Kidney epithelial cell (primary cell): ENCODE data around the gene CNGB1. TPM values are rescaled to one million over a fixed set of nuclear protein-coding genes. Genes with fewer than 3 reads are reported as not detected.
A peak's percentile ranks its signal among the peaks of the same experiment; 100 is the strongest.

Source experiments
- DNase-seq: peaks from one replicate; pipeline ENCODE4 v3.0.0-alpha.2; 2010; ENCODE audit warnings: low read depth
- H3K27me3 ChIP-seq: 2 replicates; pipeline ENCODE4 v1.6.0; 2011; ENCODE audit warnings: low read length; ENCODE audit not compliant: control insufficient read depth, insufficient read depth
- H3K36me3 ChIP-seq: 2 replicates; pipeline ENCODE4 v1.5.1; 2011; ENCODE audit warnings: low read length; ENCODE audit not compliant: control insufficient read depth, insufficient read depth
- H3K4me3 ChIP-seq: 2 replicates; pipeline ENCODE4 v1.5.1; 2011; ENCODE audit warnings: low read depth, mild to moderate bottlenecking, control low read depth, low read length
- CTCF ChIP-seq: IDR thresholded peaks from 2 replicates; pipeline ENCODE4 v1.5.1; 2011; ENCODE audit warnings: mild to moderate bottlenecking, moderate library complexity, low read length, control low read depth, inconsistent platforms; ENCODE audit not compliant: insufficient read depth, poor library complexity, severe bottlenecking
- total RNA-seq: library from RNA; depleted of rRNA; stranded (reverse); fragments of >200 nt; gene quantifications from 2 replicates; pipeline ENCODE4 v1.2.3, GENCODE V29; 2015

CNGB1 gene
- total RNA-seq, 1 donor from 2014 or later, result not detected

- Histone ChIP-seq H3K36me3 (no peaks in the 10 kb centered on the region), H3K4me3 (no peak overlapping the region), H3K27me3 (peaks cover 3% of the 10 kb centered on the region)
- peak; percentile 62 for TF ChIP-seq CTCF
- no peak for DNase-seq
Observed at GRCh38 chr16:57906382-57907316, 64.3 kb downstream of the CNGB1 start.

GRCh38 chr16:57904101-57904500, 66.8 kb downstream of the CNGB1 start:
- no peak for DNase-seq
- Histone ChIP-seq H3K27me3 (peaks cover 3% of the 10 kb centered on the region), H3K4me3 (no peak overlapping the region), H3K36me3 (no peaks in the 10 kb centered on the region)
- TF ChIP-seq CTCF, result no peak

GRCh38 chr16:57903656-57904055, 67.3 kb downstream of the CNGB1 start:
- H3K27me3 ChIP-seq, result peaks cover 3% of the 10 kb centered on the region
- H3K36me3 ChIP-seq, result no peaks in the 10 kb centered on the region
- no peak overlapping the region for H3K4me3 ChIP-seq
- no peak for TF ChIP-seq CTCF
- DNase-seq, result no peak

- H3K36me3 ChIP-seq, result no peaks in the 10 kb centered on the region
- DNase-seq, result no peak
- H3K4me3 ChIP-seq, result no peak overlapping the region
- TF ChIP-seq CTCF, result no peak
- peaks cover 3% of the 10 kb centered on the region for H3K27me3 ChIP-seq
Observed at GRCh38 chr16:57901480-57902069, 69.4 kb downstream of the CNGB1 start.

- H3K4me3 ChIP-seq, result no peak overlapping the region
Observed at GRCh38 chr16:57900796-57901479, 70.0 kb downstream of the CNGB1 start.

More at GRCh38 chr16:57900796-57901479, 70.0 kb downstream of the CNGB1 start:
- DNase-seq, result no peak
- TF ChIP-seq CTCF, result no peak
- peaks cover 3% of the 10 kb centered on the region for H3K27me3 ChIP-seq
- H3K36me3 ChIP-seq, result no peaks in the 10 kb centered on the region
